Skeletal muscle tissue (tissue), 4 donors: Measurements from ENCODE around the gene PTPRG. TPM values are rescaled to one million over a fixed set of nuclear protein-coding genes. Genes with fewer than 3 reads are reported as not detected.

Experiments
- H3K27ac ChIP-seq: one replicate; pipeline ENCODE4 v1.7.0; 2013; ENCODE audit warnings: mild to moderate bottlenecking, low read depth, low read length, inconsistent platforms
- H3K27me3 ChIP-seq, 3 donors: one replicate each; pipeline ENCODE4 v1.7.0; 2013; ENCODE audit warnings: low read length in 3 of 3; ENCODE audit not compliant: control insufficient read depth in 3 of 3, insufficient read depth in 3 of 3
- H3K36me3 ChIP-seq, 3 donors: one replicate each; pipeline ENCODE4 v1.7.0; 2013; ENCODE audit warnings: low read length in 3 of 3; ENCODE audit not compliant: control insufficient read depth in 3 of 3, insufficient read depth in 3 of 3
- H3K4me1 ChIP-seq, 3 donors: one replicate each; pipeline ENCODE4 v1.7.0; 2013; ENCODE audit warnings: low read length in 3 of 3, mild to moderate bottlenecking in 3 of 3; ENCODE audit not compliant: control insufficient read depth in 3 of 3, insufficient read depth in 3 of 3
- H3K4me3 ChIP-seq, 3 donors: one replicate each; pipeline ENCODE4 v1.7.0; 2013; ENCODE audit warnings: low read length in 3 of 3
- H3K9ac ChIP-seq, 3 donors: one replicate each; pipeline ENCODE4 v1.7.0; 2013; ENCODE audit warnings: low read length in 3 of 3, mild to moderate bottlenecking in 3 of 3, moderate library complexity in 2 of 3, low read depth in 1 of 3
- H3K9me3 ChIP-seq, 3 donors: one replicate each; pipeline ENCODE4 v1.7.0; 2013; ENCODE audit warnings: low read length in 3 of 3; ENCODE audit not compliant: control insufficient read depth in 3 of 3
- total RNA-seq: library from RNA; depleted of rRNA; stranded (reverse); fragments of >200 nt; gene quantifications from one replicate; pipeline ENCODE4 v1.2.3, GENCODE V29; 2014
- donor health status: Osteomylitis.

The PTPRG gene
- total RNA-seq, 1 donor from 2014 or later, result 48.5 TPM

GRCh38 chr3:61719278-61719977, 158.1 kb downstream of the PTPRG start:
- no peaks in the 10 kb centered on the region for H3K27me3 ChIP-seq
- no peak overlapping the region for H3K4me3 ChIP-seq
- H3K27ac ChIP-seq, result peak overlapping the region; percentile 16
- H3K9ac ChIP-seq, result peak overlapping the region in 1 of 3 donors; percentile 29
- H3K4me1 ChIP-seq, result peaks cover 7 to 17% (median 8%) of the 10 kb centered on the region in 3 donors
- H3K36me3 ChIP-seq, result no peaks in the 10 kb centered on the region
- no peaks in the 10 kb centered on the region for H3K9me3 ChIP-seq

- H3K9ac ChIP-seq, result no peak overlapping the region
- H3K36me3 ChIP-seq, result no peaks in the 10 kb centered on the region
- no peak overlapping the region for H3K4me3 ChIP-seq
- no peaks in the 10 kb centered on the region for H3K27me3 ChIP-seq
- peaks cover 8 to 17% (median 11%) of the 10 kb centered on the region in 3 donors for H3K4me1 ChIP-seq
- no peaks in the 10 kb centered on the region for H3K9me3 ChIP-seq
- H3K27ac ChIP-seq, result no peak overlapping the region
Measured at GRCh38 chr3:61723038-61723437, 161.7 kb downstream of the PTPRG start.

- Histone ChIP-seq H3K4me3 (no peak overlapping the region), H3K9ac (no peak overlapping the region), H3K27ac (no peak overlapping the region), H3K27me3 (no peaks in the 10 kb centered on the region), H3K9me3 (no peaks in the 10 kb centered on the region), H3K4me1 (peaks cover 7 to 15% (median 10%) of the 10 kb centered on the region in 3 donors), H3K36me3 (no peaks in the 10 kb centered on the region)
Measured at GRCh38 chr3:61724183-61724582, 162.8 kb downstream of the PTPRG start.

GRCh38 chr3:61724801-61725200, 163.4 kb downstream of the PTPRG start:
- Histone ChIP-seq H3K4me1 (peaks cover 2 to 15% (median 5%) of the 10 kb centered on the region in 3 donors), H3K36me3 (no peaks in the 10 kb centered on the region), H3K4me3 (no peak overlapping the region), H3K27me3 (no peaks in the 10 kb centered on the region), H3K27ac (no peak overlapping the region), H3K9ac (no peak overlapping the region), H3K9me3 (no peaks in the 10 kb centered on the region)

- Histone ChIP-seq H3K9ac (no peak overlapping the region), H3K9me3 (no peaks in the 10 kb centered on the region), H3K27ac (no peak overlapping the region), H3K36me3 (no peaks in the 10 kb centered on the region), H3K4me1 (peaks cover 9 to 22% (median 16%) of the 10 kb centered on the region in 3 donors), H3K27me3 (no peaks in the 10 kb centered on the region), H3K4me3 (no peak overlapping the region)
Measured at GRCh38 chr3:61725851-61726333, 164.5 kb downstream of the PTPRG start.

GRCh38 chr3:61727435-61727834, 166.1 kb downstream of the PTPRG start:
- Histone ChIP-seq H3K27ac (no peak overlapping the region), H3K9ac (no peak overlapping the region), H3K4me3 (no peak overlapping the region), H3K9me3 (no peaks in the 10 kb centered on the region), H3K4me1 (peaks cover 11 to 24% (median 19%) of the 10 kb centered on the region in 3 donors), H3K27me3 (no peaks in the 10 kb centered on the region), H3K36me3 (no peaks in the 10 kb centered on the region)

GRCh38 chr3:61729038-61729634, 167.8 kb downstream of the PTPRG start:
- Histone ChIP-seq H3K4me3 (no peak overlapping the region), H3K27me3 (no peaks in the 10 kb centered on the region), H3K9me3 (no peaks in the 10 kb centered on the region), H3K4me1 (peaks cover 13 to 31% (median 19%) of the 10 kb centered on the region in 3 donors), H3K9ac (no peak overlapping the region), H3K27ac (no peak overlapping the region), H3K36me3 (no peaks in the 10 kb centered on the region)

- Histone ChIP-seq H3K27me3 (no peaks in the 10 kb centered on the region), H3K36me3 (no peaks in the 10 kb centered on the region), H3K4me3 (peak overlapping the region; percentile 39 to 60 (median 41)), H3K9ac (peak overlapping the region in 1 of 3 donors; percentile 25), H3K27ac (peak overlapping the region; percentile 3), H3K9me3 (no peaks in the 10 kb centered on the region), H3K4me1 (peaks cover 13 to 31% (median 19%) of the 10 kb centered on the region in 3 donors)
Measured at GRCh38 chr3:61730056-61730455, 168.7 kb downstream of the PTPRG start.

GRCh38 chr3:61730577-61731231, 169.3 kb downstream of the PTPRG start:
- no peaks in the 10 kb centered on the region for H3K27me3 ChIP-seq
- H3K4me1 ChIP-seq, result peaks cover 13 to 29% (median 19%) of the 10 kb centered on the region in 3 donors
- H3K27ac ChIP-seq, result peak overlapping the region; percentile 3
- H3K36me3 ChIP-seq, result no peaks in the 10 kb centered on the region
- no peak overlapping the region for H3K9ac ChIP-seq
- H3K9me3 ChIP-seq, result no peaks in the 10 kb centered on the region
- H3K4me3 ChIP-seq, result no peak overlapping the region

GRCh38 chr3:61733000-61733399, 171.6 kb downstream of the PTPRG start:
- Histone ChIP-seq H3K27ac (no peak overlapping the region), H3K27me3 (no peaks in the 10 kb centered on the region), H3K36me3 (no peaks in the 10 kb centered on the region), H3K4me3 (no peak overlapping the region), H3K9ac (no peak overlapping the region), H3K9me3 (no peaks in the 10 kb centered on the region), H3K4me1 (peaks cover 13 to 27% (median 15%) of the 10 kb centered on the region in 3 donors)
